ENCODE data around the gene NAPEPLD.

NAPEPLD gene

GRCh38 chr7:103143868-103144267, 5.0 kb downstream of the NAPEPLD start:
- TF ChIP-seq CTCF (IDR thresholded peaks at IDR 0.05; ENCODE audit: low read depth, low read length) (no peak), POLR2A (IDR thresholded peaks at IDR 0.05; ENCODE audit: extremely low read depth, insufficient read length) (no peak), MAX (IDR thresholded peaks at IDR 0.05; ENCODE audit: low read depth, low read length) (no peak), MYC (IDR thresholded peaks at IDR 0.05; ENCODE audit: low read depth, low read length) (no peak)
- DNase-seq (ENCODE audit: low read depth), result no peak
- H3K4me3 ChIP-seq (ENCODE audit: low read depth, low read length), result no peak overlapping the region

- no peak for DNase-seq (ENCODE audit: low read depth)
- TF ChIP-seq MAX (IDR thresholded peaks at IDR 0.05; ENCODE audit: low read depth, low read length) (no peak), CTCF (IDR thresholded peaks at IDR 0.05; ENCODE audit: low read depth, low read length) (no peak), MYC (IDR thresholded peaks at IDR 0.05; ENCODE audit: low read depth, low read length) (no peak), POLR2A (IDR thresholded peaks at IDR 0.05; ENCODE audit: extremely low read depth, insufficient read length) (no peak)
- H3K4me3 ChIP-seq (ENCODE audit: low read depth, low read length), result no peak overlapping the region
Observed at GRCh38 chr7:103142494-103142893, 6.4 kb downstream of the NAPEPLD start.

- no peak for DNase-seq (ENCODE audit: low read depth)
- no peak overlapping the region for H3K4me3 ChIP-seq (ENCODE audit: low read depth, low read length)
- no peak for TF ChIP-seq MAX (IDR thresholded peaks at IDR 0.05; ENCODE audit: low read depth, low read length)
- TF ChIP-seq MYC (IDR thresholded peaks at IDR 0.05; ENCODE audit: low read depth, low read length), result no peak
- no peak for TF ChIP-seq POLR2A (IDR thresholded peaks at IDR 0.05; ENCODE audit: extremely low read depth, insufficient read length)
- TF ChIP-seq CTCF (IDR thresholded peaks at IDR 0.05; ENCODE audit: low read depth, low read length), result no peak
Observed at GRCh38 chr7:103141753-103142404, 7.0 kb downstream of the NAPEPLD start.

- no peak overlapping the region for H3K4me3 ChIP-seq (ENCODE audit: low read depth, low read length)
- TF ChIP-seq MYC (IDR thresholded peaks at IDR 0.05; ENCODE audit: low read depth, low read length) (no peak), POLR2A (IDR thresholded peaks at IDR 0.05; ENCODE audit: extremely low read depth, insufficient read length) (no peak), MAX (IDR thresholded peaks at IDR 0.05; ENCODE audit: low read depth, low read length) (no peak), CTCF (IDR thresholded peaks at IDR 0.05; ENCODE audit: low read depth, low read length) (no peak)
- DNase-seq (ENCODE audit: low read depth), result no peak
Observed at GRCh38 chr7:103140685-103141084, 8.2 kb downstream of the NAPEPLD start.

- no peak overlapping the region for H3K4me3 ChIP-seq (ENCODE audit: low read depth, low read length)
- DNase-seq (ENCODE audit: low read depth), result no peak
- TF ChIP-seq MYC (IDR thresholded peaks at IDR 0.05; ENCODE audit: low read depth, low read length) (no peak), MAX (IDR thresholded peaks at IDR 0.05; ENCODE audit: low read depth, low read length) (no peak), POLR2A (IDR thresholded peaks at IDR 0.05; ENCODE audit: extremely low read depth, insufficient read length) (no peak), CTCF (IDR thresholded peaks at IDR 0.05; ENCODE audit: low read depth, low read length) (no peak)
Observed at GRCh38 chr7:103140061-103140460, 8.8 kb downstream of the NAPEPLD start.

Measured in NB4 (cell line).